Measurements from ENCODE around the gene POLN.
A peak's percentile ranks its signal among the peaks of the same experiment; 100 is the strongest.

- TF ChIP-seq CTCF (IDR thresholded peaks at IDR 0.05) (no peak), POLR2A (IDR thresholded peaks at IDR 0.05; ENCODE audit: low read length) (peak; percentile 74), MAFK (IDR thresholded peaks at IDR 0.05; ENCODE audit: partially characterized antibody) (no peak), RFX5 (IDR thresholded peaks at IDR 0.05) (no peak), EP300 (IDR thresholded peaks at IDR 0.05) (no peak)
- TF ChIP-seq, protein P1, sequence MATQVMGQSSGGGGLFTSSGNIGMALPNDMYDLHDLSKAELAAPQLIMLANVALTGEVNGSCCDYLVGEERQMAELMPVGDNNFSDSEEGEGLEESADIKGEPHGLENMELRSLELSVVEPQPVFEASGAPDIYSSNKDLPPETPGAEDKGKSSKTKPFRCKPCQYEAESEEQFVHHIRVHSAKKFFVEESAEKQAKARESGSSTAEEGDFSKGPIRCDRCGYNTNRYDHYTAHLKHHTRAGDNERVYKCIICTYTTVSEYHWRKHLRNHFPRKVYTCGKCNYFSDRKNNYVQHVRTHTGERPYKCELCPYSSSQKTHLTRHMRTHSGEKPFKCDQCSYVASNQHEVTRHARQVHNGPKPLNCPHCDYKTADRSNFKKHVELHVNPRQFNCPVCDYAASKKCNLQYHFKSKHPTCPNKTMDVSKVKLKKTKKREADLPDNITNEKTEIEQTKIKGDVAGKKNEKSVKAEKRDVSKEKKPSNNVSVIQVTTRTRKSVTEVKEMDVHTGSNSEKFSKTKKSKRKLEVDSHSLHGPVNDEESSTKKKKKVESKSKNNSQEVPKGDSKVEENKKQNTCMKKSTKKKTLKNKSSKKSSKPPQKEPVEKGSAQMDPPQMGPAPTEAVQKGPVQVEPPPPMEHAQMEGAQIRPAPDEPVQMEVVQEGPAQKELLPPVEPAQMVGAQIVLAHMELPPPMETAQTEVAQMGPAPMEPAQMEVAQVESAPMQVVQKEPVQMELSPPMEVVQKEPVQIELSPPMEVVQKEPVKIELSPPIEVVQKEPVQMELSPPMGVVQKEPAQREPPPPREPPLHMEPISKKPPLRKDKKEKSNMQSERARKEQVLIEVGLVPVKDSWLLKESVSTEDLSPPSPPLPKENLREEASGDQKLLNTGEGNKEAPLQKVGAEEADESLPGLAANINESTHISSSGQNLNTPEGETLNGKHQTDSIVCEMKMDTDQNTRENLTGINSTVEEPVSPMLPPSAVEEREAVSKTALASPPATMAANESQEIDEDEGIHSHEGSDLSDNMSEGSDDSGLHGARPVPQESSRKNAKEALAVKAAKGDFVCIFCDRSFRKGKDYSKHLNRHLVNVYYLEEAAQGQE (IDR thresholded peaks at IDR 0.05) = no peak
- TF ChIP-seq, protein P2, sequence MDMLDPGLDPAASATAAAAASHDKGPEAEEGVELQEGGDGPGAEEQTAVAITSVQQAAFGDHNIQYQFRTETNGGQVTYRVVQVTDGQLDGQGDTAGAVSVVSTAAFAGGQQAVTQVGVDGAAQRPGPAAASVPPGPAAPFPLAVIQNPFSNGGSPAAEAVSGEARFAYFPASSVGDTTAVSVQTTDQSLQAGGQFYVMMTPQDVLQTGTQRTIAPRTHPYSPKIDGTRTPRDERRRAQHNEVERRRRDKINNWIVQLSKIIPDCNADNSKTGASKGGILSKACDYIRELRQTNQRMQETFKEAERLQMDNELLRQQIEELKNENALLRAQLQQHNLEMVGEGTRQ (IDR thresholded peaks at IDR 0.05) = no peak
These were observed 200.4 kb downstream of the POLN start for GRCh38 chr4:2041239-2042130.
